ENCODE data around the gene SLC2A1.

Gene SLC2A1

GRCh38 chr1:42979896-42980800 lies 21.5 kb upstream of the SLC2A1 start:
- H3K4me3 ChIP-seq (ENCODE audit: low read depth in 1 of 5, low read length in 5 of 5), result no peak overlapping the region

DNA sequence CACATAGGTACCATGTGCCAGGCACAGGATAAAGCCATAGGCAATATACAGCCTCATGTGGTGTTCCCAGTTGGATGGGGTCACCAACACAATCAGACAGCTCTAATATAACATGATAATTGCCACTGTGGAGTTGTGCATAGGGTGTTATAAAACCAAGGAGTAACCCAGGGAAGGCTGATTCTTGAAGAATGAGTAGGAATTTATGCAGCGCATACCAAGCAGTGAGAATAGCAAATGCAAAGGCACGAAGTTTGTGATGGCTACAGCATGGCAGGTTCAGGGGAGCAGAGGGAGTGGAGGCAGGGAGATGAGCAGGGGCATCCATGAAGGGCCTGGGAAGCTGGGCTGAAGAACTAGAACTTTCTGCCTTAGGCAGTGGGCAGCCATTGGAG lies 20.4 kb upstream of the SLC2A1 start:
- Histone ChIP-seq H3K36me3 (ENCODE audit: control insufficient read depth in 5 of 5, insufficient read depth in 5 of 5, low read length in 5 of 5) (no peaks in the 10 kb centered on the region), H3K4me3 (ENCODE audit: low read depth in 1 of 5, low read length in 5 of 5) (no peak overlapping the region), H3K9ac (ENCODE audit: low read length in 5 of 5) (no peak overlapping the region), H3K9me3 (ENCODE audit: control insufficient read depth in 5 of 5, low read length in 5 of 5) (no peaks in the 10 kb centered on the region), H3K27me3 (ENCODE audit: control insufficient read depth in 5 of 5, insufficient read depth in 4 of 5, low read length in 5 of 5) (peaks cover 0 to 6% (median 0%) of the 10 kb centered on the region in 5 donors), H3K27ac (ENCODE audit: low read depth, low read length) (no peak overlapping the region), H3K4me1 (ENCODE audit: control insufficient read depth in 5 of 5, insufficient read depth in 5 of 5, low read length in 5 of 5) (no peaks in the 10 kb centered on the region)

More at GRCh38 chr1:42979896-42980800, 21.5 kb upstream of the SLC2A1 start:
- no peak overlapping the region for H3K9ac ChIP-seq (ENCODE audit: low read length in 5 of 5)
- H3K9me3 ChIP-seq (ENCODE audit: control insufficient read depth in 5 of 5, low read length in 5 of 5), result no peaks in the 10 kb centered on the region
- no peaks in the 10 kb centered on the region for H3K4me1 ChIP-seq (ENCODE audit: control insufficient read depth in 5 of 5, insufficient read depth in 5 of 5, low read length in 5 of 5)
- no peak overlapping the region for H3K27ac ChIP-seq (ENCODE audit: low read depth, low read length)
- peaks cover 0 to 6% (median 0%) of the 10 kb centered on the region in 5 donors for H3K27me3 ChIP-seq (ENCODE audit: control insufficient read depth in 5 of 5, insufficient read depth in 4 of 5, low read length in 5 of 5)
- no peaks in the 10 kb centered on the region for H3K36me3 ChIP-seq (ENCODE audit: control insufficient read depth in 5 of 5, insufficient read depth in 5 of 5, low read length in 5 of 5)

GRCh38 chr1:42978317-42979035 lies 19.8 kb upstream of the SLC2A1 start:
- H3K9ac ChIP-seq (ENCODE audit: low read length in 5 of 5), result no peak overlapping the region
- no peaks in the 10 kb centered on the region for H3K36me3 ChIP-seq (ENCODE audit: control insufficient read depth in 5 of 5, insufficient read depth in 5 of 5, low read length in 5 of 5)
- H3K27me3 ChIP-seq (ENCODE audit: control insufficient read depth in 5 of 5, insufficient read depth in 4 of 5, low read length in 5 of 5), result peaks cover 0 to 6% (median 0%) of the 10 kb centered on the region in 5 donors
- no peak overlapping the region for H3K4me3 ChIP-seq (ENCODE audit: low read depth in 1 of 5, low read length in 5 of 5)
- H3K4me1 ChIP-seq (ENCODE audit: control insufficient read depth in 5 of 5, insufficient read depth in 5 of 5, low read length in 5 of 5), result peaks cover 0 to 2% (median 0%) of the 10 kb centered on the region in 5 donors
- H3K9me3 ChIP-seq (ENCODE audit: control insufficient read depth in 5 of 5, low read length in 5 of 5), result no peaks in the 10 kb centered on the region
- no peak overlapping the region for H3K27ac ChIP-seq (ENCODE audit: low read depth, low read length)

DNA sequence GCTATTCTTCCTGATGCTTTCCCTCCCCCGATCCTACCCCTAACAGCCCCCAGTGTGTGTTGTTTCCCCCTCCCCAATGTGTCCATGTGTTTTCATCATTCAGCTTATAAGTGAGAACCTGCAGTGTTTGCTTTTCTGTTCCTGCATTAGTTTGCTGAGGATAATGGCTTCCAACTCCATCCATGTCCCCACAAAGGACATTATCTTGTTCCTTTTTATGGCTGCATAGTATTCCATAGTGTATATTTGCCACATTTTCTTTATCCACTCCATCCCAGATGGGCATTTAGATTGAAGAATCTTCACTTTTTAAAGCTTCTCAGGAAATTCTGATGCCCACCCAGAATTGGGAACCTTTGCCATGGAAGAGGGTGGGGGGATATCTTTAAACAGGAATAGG lies 19.0 kb upstream of the SLC2A1 start:
- H3K9me3 ChIP-seq (ENCODE audit: control insufficient read depth in 5 of 5, low read length in 5 of 5), result no peaks in the 10 kb centered on the region
- H3K9ac ChIP-seq (ENCODE audit: low read length in 5 of 5), result no peak overlapping the region
- H3K27me3 ChIP-seq (ENCODE audit: control insufficient read depth in 5 of 5, insufficient read depth in 4 of 5, low read length in 5 of 5), result peaks cover 0 to 6% (median 0%) of the 10 kb centered on the region in 5 donors
- peaks cover 0 to 3% (median 0%) of the 10 kb centered on the region in 5 donors for H3K4me1 ChIP-seq (ENCODE audit: control insufficient read depth in 5 of 5, insufficient read depth in 5 of 5, low read length in 5 of 5)
- H3K27ac ChIP-seq (ENCODE audit: low read depth, low read length), result no peak overlapping the region
- no peaks in the 10 kb centered on the region for H3K36me3 ChIP-seq (ENCODE audit: control insufficient read depth in 5 of 5, insufficient read depth in 5 of 5, low read length in 5 of 5)
- no peak overlapping the region for H3K4me3 ChIP-seq (ENCODE audit: low read depth in 1 of 5, low read length in 5 of 5)

DNA sequence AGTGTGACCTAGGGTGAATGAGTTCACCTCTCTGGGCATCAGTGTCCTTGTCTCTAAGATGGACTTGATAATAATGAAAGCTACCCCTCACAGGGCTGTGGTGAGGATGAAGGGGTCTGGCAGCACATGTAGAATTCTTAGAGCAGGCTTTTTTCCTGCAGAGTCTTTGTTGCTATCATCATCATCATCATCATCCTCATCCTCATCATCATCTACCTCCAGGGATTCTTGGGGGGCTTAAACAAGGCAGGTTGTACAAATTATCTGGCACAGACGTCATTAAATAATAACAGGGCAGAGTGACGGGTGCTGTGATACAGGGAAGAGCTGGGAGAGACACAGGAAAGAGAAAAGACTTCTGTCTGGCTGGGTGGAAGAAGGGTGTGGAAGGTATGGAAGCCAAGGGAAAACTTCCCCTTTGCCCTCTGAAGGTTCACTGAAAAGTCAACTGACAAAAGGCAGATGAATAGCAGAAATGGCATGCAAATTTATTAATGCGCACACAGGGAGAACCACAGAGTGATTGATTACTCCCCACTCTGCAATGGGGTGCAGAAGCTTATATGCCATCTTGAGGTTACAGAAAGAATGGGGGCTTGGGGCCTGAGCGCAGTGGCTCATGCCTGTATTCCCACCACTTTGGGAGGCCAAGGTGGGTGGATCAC lies 17.0 kb upstream of the SLC2A1 start:
- no peak overlapping the region for H3K9ac ChIP-seq (ENCODE audit: low read length in 5 of 5)
- no peak overlapping the region for H3K27ac ChIP-seq (ENCODE audit: low read depth, low read length)
- H3K36me3 ChIP-seq (ENCODE audit: control insufficient read depth in 5 of 5, insufficient read depth in 5 of 5, low read length in 5 of 5), result no peaks in the 10 kb centered on the region
- peaks cover 0 to 6% (median 0%) of the 10 kb centered on the region in 5 donors for H3K27me3 ChIP-seq (ENCODE audit: control insufficient read depth in 5 of 5, insufficient read depth in 4 of 5, low read length in 5 of 5)
- peaks cover 0 to 3% (median 0%) of the 10 kb centered on the region in 5 donors for H3K4me1 ChIP-seq (ENCODE audit: control insufficient read depth in 5 of 5, insufficient read depth in 5 of 5, low read length in 5 of 5)
- no peak overlapping the region for H3K4me3 ChIP-seq (ENCODE audit: low read depth in 1 of 5, low read length in 5 of 5)
- no peaks in the 10 kb centered on the region for H3K9me3 ChIP-seq (ENCODE audit: control insufficient read depth in 5 of 5, low read length in 5 of 5)

DNA sequence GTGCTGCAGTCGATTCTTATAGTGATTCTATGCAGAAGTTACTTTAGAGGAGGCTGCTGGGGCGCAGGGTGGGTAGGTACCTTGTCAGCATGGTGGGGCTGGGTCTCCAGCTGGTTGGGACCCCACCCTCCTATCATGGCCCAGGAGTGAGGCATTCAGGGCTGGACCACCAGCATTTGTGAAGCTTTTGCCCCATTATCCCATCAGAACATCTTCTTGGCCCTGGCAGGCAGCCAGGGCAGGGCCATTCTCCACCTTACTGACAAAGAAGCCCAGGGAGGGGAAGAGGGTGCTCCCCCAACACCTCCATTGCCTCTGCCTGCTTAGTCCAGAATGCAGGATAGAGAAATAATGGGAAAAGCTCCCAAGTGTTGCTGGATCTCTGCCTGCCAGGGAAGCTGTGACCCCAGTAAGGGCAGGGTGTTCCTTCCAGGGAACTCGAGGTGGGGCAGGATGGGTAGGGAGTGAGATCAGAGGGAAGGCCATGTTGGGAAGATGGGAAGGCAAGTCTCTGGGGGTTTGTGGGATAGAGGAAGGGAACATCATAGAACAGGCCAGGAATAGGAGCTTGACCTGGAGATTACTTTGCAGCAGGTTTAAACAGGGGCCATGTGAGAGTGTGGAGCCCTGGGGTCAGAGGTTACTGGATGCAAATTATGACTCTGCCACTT lies 16.2 kb upstream of the SLC2A1 start:
- Histone ChIP-seq H3K36me3 (ENCODE audit: control insufficient read depth in 5 of 5, insufficient read depth in 5 of 5, low read length in 5 of 5) (no peaks in the 10 kb centered on the region), H3K9ac (ENCODE audit: low read length in 5 of 5) (no peak overlapping the region), H3K4me1 (ENCODE audit: control insufficient read depth in 5 of 5, insufficient read depth in 5 of 5, low read length in 5 of 5) (peaks cover 0 to 3% (median 0%) of the 10 kb centered on the region in 5 donors), H3K9me3 (ENCODE audit: control insufficient read depth in 5 of 5, low read length in 5 of 5) (no peaks in the 10 kb centered on the region), H3K27ac (ENCODE audit: low read depth, low read length) (no peak overlapping the region), H3K4me3 (ENCODE audit: low read depth in 1 of 5, low read length in 5 of 5) (no peak overlapping the region), H3K27me3 (ENCODE audit: control insufficient read depth in 5 of 5, insufficient read depth in 4 of 5, low read length in 5 of 5) (peaks cover 0 to 3% (median 0%) of the 10 kb centered on the region in 5 donors)

- H3K9me3 ChIP-seq (ENCODE audit: control insufficient read depth in 5 of 5, low read length in 5 of 5), result no peaks in the 10 kb centered on the region
- H3K4me3 ChIP-seq (ENCODE audit: low read depth in 1 of 5, low read length in 5 of 5), result no peak overlapping the region
- peaks cover 0 to 3% (median 0%) of the 10 kb centered on the region in 5 donors for H3K4me1 ChIP-seq (ENCODE audit: control insufficient read depth in 5 of 5, insufficient read depth in 5 of 5, low read length in 5 of 5)
- no peak overlapping the region for H3K9ac ChIP-seq (ENCODE audit: low read length in 5 of 5)
- no peak overlapping the region for H3K27ac ChIP-seq (ENCODE audit: low read depth, low read length)
- H3K36me3 ChIP-seq (ENCODE audit: control insufficient read depth in 5 of 5, insufficient read depth in 5 of 5, low read length in 5 of 5), result no peaks in the 10 kb centered on the region
- H3K27me3 ChIP-seq (ENCODE audit: control insufficient read depth in 5 of 5, insufficient read depth in 4 of 5, low read length in 5 of 5), result no peaks in the 10 kb centered on the region
These were observed 15.1 kb upstream of the SLC2A1 start for GRCh38 chr1:42973799-42974198.

GRCh38 chr1:42973286-42973685 lies 14.6 kb upstream of the SLC2A1 start:
- no peaks in the 10 kb centered on the region for H3K27me3 ChIP-seq (ENCODE audit: control insufficient read depth in 5 of 5, insufficient read depth in 4 of 5, low read length in 5 of 5)
- no peak overlapping the region for H3K9ac ChIP-seq (ENCODE audit: low read length in 5 of 5)
- no peak overlapping the region for H3K4me3 ChIP-seq (ENCODE audit: low read depth in 1 of 5, low read length in 5 of 5)
- no peaks in the 10 kb centered on the region for H3K36me3 ChIP-seq (ENCODE audit: control insufficient read depth in 5 of 5, insufficient read depth in 5 of 5, low read length in 5 of 5)
- H3K9me3 ChIP-seq (ENCODE audit: control insufficient read depth in 5 of 5, low read length in 5 of 5), result no peaks in the 10 kb centered on the region
- H3K4me1 ChIP-seq (ENCODE audit: control insufficient read depth in 5 of 5, insufficient read depth in 5 of 5, low read length in 5 of 5), result peaks cover 0 to 3% (median 0%) of the 10 kb centered on the region in 5 donors
- no peak overlapping the region for H3K27ac ChIP-seq (ENCODE audit: low read depth, low read length)

DNA sequence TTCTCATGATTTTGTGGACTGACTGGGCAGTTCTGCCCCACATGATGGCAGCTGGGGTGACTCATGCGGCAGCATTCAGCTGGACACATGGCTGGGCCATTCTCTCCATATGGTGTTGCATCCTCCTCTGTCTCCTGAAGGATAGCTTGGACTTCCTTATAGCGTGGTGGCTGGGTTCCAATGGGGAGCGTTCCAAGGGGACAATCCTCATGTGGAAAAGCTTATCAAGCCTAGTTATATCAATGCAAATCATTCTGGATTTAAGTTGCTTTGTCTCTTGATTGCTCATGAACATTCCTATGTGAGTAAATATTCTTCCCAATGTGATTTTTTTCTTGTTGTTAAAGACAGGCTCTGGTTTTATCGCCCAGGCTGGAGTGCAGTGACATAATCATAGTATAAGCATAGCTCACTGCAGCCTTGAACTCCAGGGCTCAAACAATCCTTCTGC lies 13.2 kb upstream of the SLC2A1 start:
- Histone ChIP-seq H3K4me3 (ENCODE audit: low read depth in 1 of 5, low read length in 5 of 5) (no peak overlapping the region), H3K4me1 (ENCODE audit: control insufficient read depth in 5 of 5, insufficient read depth in 5 of 5, low read length in 5 of 5) (peaks cover 0 to 3% (median 0%) of the 10 kb centered on the region in 5 donors), H3K36me3 (ENCODE audit: control insufficient read depth in 5 of 5, insufficient read depth in 5 of 5, low read length in 5 of 5) (no peaks in the 10 kb centered on the region), H3K9me3 (ENCODE audit: control insufficient read depth in 5 of 5, low read length in 5 of 5) (no peaks in the 10 kb centered on the region), H3K27ac (ENCODE audit: low read depth, low read length) (no peak overlapping the region), H3K27me3 (ENCODE audit: control insufficient read depth in 5 of 5, insufficient read depth in 4 of 5, low read length in 5 of 5) (no peaks in the 10 kb centered on the region), H3K9ac (ENCODE audit: low read length in 5 of 5) (no peak overlapping the region)
